T-helper 17 cell (primary cell): ENCODE measurements around the gene FAM131C. TPM values are rescaled to one million over a fixed set of nuclear protein-coding genes. Genes with fewer than 3 reads are reported as not detected.
A peak's percentile ranks its signal among the peaks of the same experiment; 100 is the strongest.
"Not testable (repeated sequence)": the region's sequence is repeated elsewhere in the genome, so short reads cannot be mapped to it uniquely, and the experiment has no call there.

ENCODE experiments used
- ATAC-seq: fragments of 150-1000 bp; cut with Tn5 transposase; 2 replicates; pipeline ENCODE4 v1.10.0; 2021; ENCODE audit warnings: mild to moderate bottlenecking, moderate library complexity
- DNase-seq, 3 donors: peaks; one replicate each; pipeline versions ENCODE4 v3.0.0 to v3.0.0-alpha.2; 2020 to 2021
- H3K9me3 ChIP-seq: one replicate; pipeline ENCODE4 v1.7.0; 2013; ENCODE audit warnings: low read length, mild to moderate bottlenecking; ENCODE audit not compliant: control insufficient read depth, poor library complexity, severe bottlenecking
- H3K27ac Mint-ChIP-seq: one replicate; pipeline ENCODE4 v1.8.0; 2022; ENCODE audit warnings: mild to moderate bottlenecking, moderate library complexity, mixed read lengths
- H3K27me3 Mint-ChIP-seq: one replicate; pipeline ENCODE4 v1.8.0; 2022; ENCODE audit warnings: mixed read lengths
- H3K36me3 Mint-ChIP-seq: one replicate; pipeline ENCODE4 v1.8.0; 2022; ENCODE audit warnings: low read depth, mixed read lengths
- H3K4me1 Mint-ChIP-seq: one replicate; pipeline ENCODE4 v1.8.0; 2022; ENCODE audit warnings: mild to moderate bottlenecking, mixed read lengths
- H3K4me3 Mint-ChIP-seq: one replicate; pipeline ENCODE4 v1.8.0; 2022; ENCODE audit warnings: mild to moderate bottlenecking, moderate library complexity, mixed read lengths
- total RNA-seq, 4 donors: library from RNA in 2 of 4; stranded (reverse) in 2 of 4; gene quantifications; one replicate each; pipeline ENCODE4 v1.2.3 and lab custom pipeline; 2022 to 2026

The FAM131C gene
- total RNA-seq, 2 donors from 2014 or later: not detected

- no peak for ATAC-seq
- no peak overlapping the region for H3K4me3 Mint-ChIP-seq
- no peak for DNase-seq
- H3K27ac Mint-ChIP-seq: peak overlapping the region; percentile 27
- peaks cover 20% of the 10 kb centered on the region for H3K27me3 Mint-ChIP-seq
- no peaks in the 10 kb centered on the region for H3K36me3 Mint-ChIP-seq
- peaks cover 36% of the 10 kb centered on the region for H3K4me1 Mint-ChIP-seq
- H3K9me3 ChIP-seq: no peaks in the 10 kb centered on the region
Observed at GRCh38 chr1:16067933-16068332, 5.5 kb downstream of the FAM131C start.

GRCh38 chr1:16067127-16067768 is 6.2 kb downstream of the FAM131C start:
- H3K4me3 Mint-ChIP-seq: no peak overlapping the region
- H3K4me1 Mint-ChIP-seq: peaks cover 36% of the 10 kb centered on the region
- peak; percentile 18 for ATAC-seq
- no peak for DNase-seq
- H3K36me3 Mint-ChIP-seq: no peaks in the 10 kb centered on the region
- H3K9me3 ChIP-seq: no peaks in the 10 kb centered on the region
- peaks cover 20% of the 10 kb centered on the region for H3K27me3 Mint-ChIP-seq
- peak overlapping the region; percentile 27 for H3K27ac Mint-ChIP-seq

GRCh38 chr1:16066245-16066644 is 7.2 kb downstream of the FAM131C start:
- no peak for ATAC-seq
- Mint-ChIP-seq H3K36me3 (no peaks in the 10 kb centered on the region), H3K27ac (no peak overlapping the region), H3K4me1 (peaks cover 32% of the 10 kb centered on the region), H3K27me3 (peaks cover 20% of the 10 kb centered on the region), H3K4me3 (no peak overlapping the region)
- no peaks in the 10 kb centered on the region for H3K9me3 ChIP-seq
- DNase-seq: no peak

- no peak for DNase-seq
Observed at GRCh38 chr1:16065269-16065576, 8.2 kb downstream of the FAM131C start.

GRCh38 chr1:16064536-16065268 is 8.7 kb downstream of the FAM131C start:
- H3K9me3 ChIP-seq: no peaks in the 10 kb centered on the region
- peak overlapping the region; percentile 27 for H3K27ac Mint-ChIP-seq
- H3K36me3 Mint-ChIP-seq: peaks cover 3% of the 10 kb centered on the region
- no peak for DNase-seq
- ATAC-seq: no peak
- peaks cover 28% of the 10 kb centered on the region for H3K27me3 Mint-ChIP-seq
- peak overlapping the region; percentile 82 for H3K4me3 Mint-ChIP-seq
- peaks cover 21% of the 10 kb centered on the region for H3K4me1 Mint-ChIP-seq

More at GRCh38 chr1:16065269-16065576, 8.2 kb downstream of the FAM131C start:
- peaks cover 3% of the 10 kb centered on the region for H3K36me3 Mint-ChIP-seq
- no peaks in the 10 kb centered on the region for H3K9me3 ChIP-seq
- H3K4me3 Mint-ChIP-seq: peak overlapping the region; percentile 82
- H3K27ac Mint-ChIP-seq: peak overlapping the region; percentile 8
- ATAC-seq: no peak
- peaks cover 25% of the 10 kb centered on the region for H3K4me1 Mint-ChIP-seq
- H3K27me3 Mint-ChIP-seq: peaks cover 28% of the 10 kb centered on the region

GRCh38 chr1:16063921-16064320 is 9.5 kb downstream of the FAM131C start:
- ATAC-seq (no peak), DNase-seq (no peak)
- peak overlapping the region; percentile 63 for H3K4me3 Mint-ChIP-seq
- peaks cover 28% of the 10 kb centered on the region for H3K27me3 Mint-ChIP-seq
- H3K4me1 Mint-ChIP-seq: peaks cover 21% of the 10 kb centered on the region
- peak overlapping the region; percentile 27 for H3K27ac Mint-ChIP-seq
- H3K36me3 Mint-ChIP-seq: peaks cover 3% of the 10 kb centered on the region
- no peaks in the 10 kb centered on the region for H3K9me3 ChIP-seq

- no peak for ATAC-seq
- peaks cover 28% of the 10 kb centered on the region for H3K27me3 Mint-ChIP-seq
- H3K27ac Mint-ChIP-seq: no peak overlapping the region
- H3K36me3 Mint-ChIP-seq: peaks cover 3% of the 10 kb centered on the region
- H3K4me1 Mint-ChIP-seq: peaks cover 21% of the 10 kb centered on the region
- no peak overlapping the region for H3K4me3 Mint-ChIP-seq
- no peak for DNase-seq
- H3K9me3 ChIP-seq: no peaks in the 10 kb centered on the region
Observed at GRCh38 chr1:16063226-16063829, 10.1 kb downstream of the FAM131C start.

- not testable (repeated sequence) for H3K27ac Mint-ChIP-seq
- peaks cover 26% of the 10 kb centered on the region for H3K27me3 Mint-ChIP-seq
Observed at GRCh38 chr1:16062687-16063075, 10.8 kb downstream of the FAM131C start.

GRCh38 chr1:16061989-16062686 is 11.3 kb downstream of the FAM131C start:
- H3K9me3 ChIP-seq, DNase-seq, H3K27ac Mint-ChIP-seq, H3K36me3 Mint-ChIP-seq, H3K4me3 Mint-ChIP-seq, ATAC-seq: not testable (repeated sequence)
- Mint-ChIP-seq H3K4me1 (peaks cover 23% of the 10 kb centered on the region), H3K27me3 (peaks cover 28% of the 10 kb centered on the region)

More at GRCh38 chr1:16062687-16063075, 10.8 kb downstream of the FAM131C start:
- H3K36me3 Mint-ChIP-seq, ATAC-seq, H3K9me3 ChIP-seq, H3K4me3 Mint-ChIP-seq, DNase-seq: not testable (repeated sequence)
- peaks cover 21% of the 10 kb centered on the region for H3K4me1 Mint-ChIP-seq

- DNase-seq (no peak), ATAC-seq (no peak)
- H3K4me1 Mint-ChIP-seq: peaks cover 23% of the 10 kb centered on the region
- H3K9me3 ChIP-seq: no peaks in the 10 kb centered on the region
- no peak overlapping the region for H3K4me3 Mint-ChIP-seq
- H3K36me3 Mint-ChIP-seq: peaks cover 3% of the 10 kb centered on the region
- H3K27me3 Mint-ChIP-seq: peaks cover 28% of the 10 kb centered on the region
- no peak overlapping the region for H3K27ac Mint-ChIP-seq
Observed at GRCh38 chr1:16061266-16061665, 12.2 kb downstream of the FAM131C start.

- H3K27me3 Mint-ChIP-seq: peaks cover 13% of the 10 kb centered on the region
- H3K4me1 Mint-ChIP-seq, H3K27ac Mint-ChIP-seq, H3K4me3 Mint-ChIP-seq, H3K36me3 Mint-ChIP-seq, H3K9me3 ChIP-seq, ATAC-seq, DNase-seq: not testable (repeated sequence)
Observed at GRCh38 chr1:16058394-16059120, 14.9 kb downstream of the FAM131C start.

- not testable (repeated sequence) for DNase-seq, H3K4me1 Mint-ChIP-seq, H3K9me3 ChIP-seq, H3K4me3 Mint-ChIP-seq, ATAC-seq, H3K36me3 Mint-ChIP-seq, H3K27ac Mint-ChIP-seq
- peaks cover 13% of the 10 kb centered on the region for H3K27me3 Mint-ChIP-seq
Observed at GRCh38 chr1:16057314-16057915, 16.0 kb downstream of the FAM131C start.
